Kidney glomerular epithelial cell (primary cell): ENCODE data around the gene NOTO.

ENCODE experiments used
- DNase-seq: peaks from one replicate; lab custom pipeline; 2025; lab: John Stamatoyannopoulos, UW

NOTO gene

GRCh38 chr2:73257425-73258125, 55.2 kb downstream of the NOTO start:
- DNase-seq, result no peak

GRCh38 chr2:73258186-73258912, 56.0 kb downstream of the NOTO start:
- DNase-seq, result no peak

GRCh38 chr2:73258913-73259215, 56.5 kb downstream of the NOTO start:
- no peak for DNase-seq

GRCh38 chr2:73259276-73259675, 56.9 kb downstream of the NOTO start:
- DNase-seq, result no peak

- no peak for DNase-seq
Observed at GRCh38 chr2:73259704-73260337, 57.4 kb downstream of the NOTO start.

GRCh38 chr2:73260338-73260984, 58.1 kb downstream of the NOTO start:
- DNase-seq, result peak; percentile 23
